Colon (tissue), 2 donors: ENCODE results near the gene F2RL1.
"Not testable (repeated sequence)": the region's sequence is repeated elsewhere in the genome, so short reads cannot be mapped to it uniquely, and the experiment has no call there.

Source experiments
- FAIRE-seq: peaks from 2 replicates; lab custom pipeline; 2012; peaks lifted over from hg19 to GRCh38; lab: Jason Lieb, UNC
- donor health status: control.
- donor health status: control.

Gene F2RL1

DNA sequence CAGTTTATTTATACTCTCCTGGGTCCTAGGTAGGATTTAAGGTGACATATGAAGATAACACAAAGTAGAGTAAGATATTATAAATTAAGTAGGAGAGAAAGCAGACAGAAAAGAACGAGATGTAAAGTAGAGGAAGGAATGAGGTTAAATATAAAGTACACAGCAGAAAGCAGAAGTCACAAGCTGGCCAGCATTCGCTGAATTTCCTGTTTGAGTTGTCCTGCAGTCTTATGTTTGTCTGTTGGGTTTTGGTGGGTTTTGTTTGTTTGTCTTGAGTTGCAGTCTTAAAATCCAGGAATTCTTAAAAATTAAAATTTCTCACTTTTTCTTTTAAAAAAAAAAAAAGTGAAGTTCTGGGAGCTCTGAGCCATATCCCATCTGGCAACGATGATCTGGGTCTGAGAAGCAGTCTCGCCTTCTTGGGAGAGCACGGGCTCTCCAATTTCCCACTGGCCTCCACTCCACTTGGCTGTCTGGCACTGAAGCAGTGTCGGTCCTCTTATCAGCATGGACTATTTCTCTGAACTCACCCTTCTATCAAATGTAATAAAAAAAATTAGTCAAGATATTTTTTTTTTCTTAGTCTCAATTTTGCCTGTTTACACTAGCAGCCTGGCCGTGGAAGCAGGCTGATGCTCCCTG lies 33.0 kb downstream of the F2RL1 start:
- no peak for FAIRE-seq

DNA sequence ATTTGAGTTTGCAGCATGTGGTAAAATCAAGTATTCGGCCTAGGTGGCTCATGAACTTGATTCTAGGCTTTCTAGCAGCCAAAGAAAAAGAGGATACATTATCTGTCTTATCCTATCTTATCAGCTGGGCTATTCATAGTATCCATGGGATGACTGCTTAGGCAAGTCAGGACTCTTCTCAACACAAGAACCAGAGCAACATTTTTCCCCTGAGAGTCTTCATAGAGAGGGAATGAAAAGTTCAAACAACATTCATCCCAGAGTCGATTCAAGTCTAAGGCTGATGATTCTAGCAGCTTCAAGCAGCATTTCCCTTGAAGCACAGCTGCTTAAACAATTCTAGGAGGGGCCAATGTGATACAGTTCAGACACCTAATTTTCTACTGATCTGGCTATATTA lies 33.9 kb downstream of the F2RL1 start:
- FAIRE-seq = no peak

DNA sequence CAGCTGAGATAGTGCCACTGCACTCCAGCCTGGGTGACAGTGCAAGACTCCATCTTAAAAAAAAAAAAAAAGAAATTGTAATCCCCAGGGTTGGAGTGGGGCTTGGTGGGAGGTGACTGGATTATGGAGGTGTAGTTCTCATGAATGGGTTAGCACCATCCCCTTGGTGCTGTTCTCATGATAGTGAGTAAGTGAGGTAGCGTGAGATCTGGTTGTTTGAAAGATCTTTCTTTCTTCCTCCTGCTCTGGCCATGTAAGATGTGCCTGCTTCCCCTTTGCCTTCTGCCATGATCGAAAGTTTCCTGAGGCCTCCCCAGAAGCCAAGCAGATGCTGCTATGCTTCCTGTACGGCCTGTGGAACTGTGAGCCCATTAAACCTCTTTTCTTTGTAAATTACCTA lies 34.9 kb downstream of the F2RL1 start:
- not testable (repeated sequence) for FAIRE-seq

DNA sequence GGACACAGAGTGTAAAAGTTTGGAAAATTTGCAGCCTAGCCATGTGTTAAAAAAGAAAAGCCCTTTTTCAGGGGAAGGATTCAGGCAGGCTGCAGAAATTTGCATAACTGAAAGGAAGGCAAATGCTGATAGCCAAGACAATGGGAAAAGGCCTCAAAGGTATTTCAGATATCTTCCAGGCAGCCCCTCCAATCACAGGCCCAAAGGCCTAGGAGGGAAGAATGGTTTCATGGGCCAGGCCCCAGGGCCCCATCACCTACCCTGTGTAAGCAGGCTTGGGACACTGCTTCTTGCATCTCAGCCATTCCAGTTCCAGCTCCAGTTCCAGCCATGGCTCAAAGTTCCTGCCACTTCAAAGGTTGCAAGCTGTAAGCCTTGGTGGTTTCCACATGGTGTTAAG lies 35.8 kb downstream of the F2RL1 start:
- FAIRE-seq = no peak

DNA sequence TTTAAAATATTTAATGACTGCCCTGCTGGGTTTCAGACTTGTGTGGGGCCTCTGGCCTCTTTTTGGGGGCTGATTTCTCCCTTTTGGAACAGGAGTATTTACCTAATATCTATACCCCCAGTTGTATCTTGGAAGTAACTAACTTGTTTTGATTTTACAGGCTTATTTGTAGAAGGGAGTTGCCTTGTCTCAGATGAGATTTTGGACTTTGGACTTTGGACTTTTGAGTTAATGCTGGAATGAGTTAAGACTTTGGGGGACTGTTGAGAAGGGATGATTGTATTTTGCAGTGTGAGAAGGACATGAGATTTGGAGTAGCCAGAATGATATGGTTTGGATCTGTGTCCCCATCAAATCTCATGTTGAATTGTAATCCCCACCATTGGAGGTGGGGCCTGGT lies 36.7 kb downstream of the F2RL1 start:
- FAIRE-seq = not testable (repeated sequence)

DNA sequence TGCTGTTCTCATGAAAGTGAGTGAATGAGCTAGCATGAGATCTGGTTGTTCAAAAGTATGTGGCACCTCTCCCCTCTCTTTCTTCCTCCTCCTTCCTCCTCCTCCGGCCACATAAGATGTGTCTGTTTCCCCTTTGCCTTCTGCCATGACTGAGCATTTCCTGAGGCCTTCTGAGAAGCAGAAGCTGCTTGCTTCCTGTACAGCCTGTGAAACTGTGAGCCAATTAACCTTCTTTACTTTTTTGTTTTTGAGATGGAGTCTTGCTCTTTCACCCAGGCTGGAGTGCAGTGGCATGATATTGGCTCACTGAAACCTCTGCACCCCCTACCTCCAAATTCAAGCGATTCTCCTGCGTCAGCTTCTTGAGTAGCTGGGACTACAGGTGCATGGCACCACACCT lies 37.1 kb downstream of the F2RL1 start:
- no peak for FAIRE-seq

DNA sequence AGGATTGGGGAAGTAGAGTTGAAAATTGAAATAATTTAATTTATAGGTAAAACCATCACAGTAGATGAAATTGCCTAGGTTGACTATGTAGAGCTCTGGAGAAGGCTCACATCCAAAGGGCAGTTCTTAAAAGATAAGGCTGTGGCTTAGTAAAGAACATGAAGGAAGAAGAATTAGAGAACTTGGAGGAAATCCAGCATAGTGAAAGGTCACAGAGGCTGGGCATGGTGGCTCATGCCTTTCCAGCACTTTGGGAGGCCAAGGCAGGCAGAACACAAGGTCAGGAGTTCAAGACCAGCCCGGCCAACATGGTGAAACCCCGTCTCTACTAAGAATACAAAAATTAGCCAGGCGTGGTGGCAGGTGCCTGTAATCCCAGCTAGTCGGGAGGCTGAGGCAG lies 38.0 kb downstream of the F2RL1 start:
- not testable (repeated sequence) for FAIRE-seq

DNA sequence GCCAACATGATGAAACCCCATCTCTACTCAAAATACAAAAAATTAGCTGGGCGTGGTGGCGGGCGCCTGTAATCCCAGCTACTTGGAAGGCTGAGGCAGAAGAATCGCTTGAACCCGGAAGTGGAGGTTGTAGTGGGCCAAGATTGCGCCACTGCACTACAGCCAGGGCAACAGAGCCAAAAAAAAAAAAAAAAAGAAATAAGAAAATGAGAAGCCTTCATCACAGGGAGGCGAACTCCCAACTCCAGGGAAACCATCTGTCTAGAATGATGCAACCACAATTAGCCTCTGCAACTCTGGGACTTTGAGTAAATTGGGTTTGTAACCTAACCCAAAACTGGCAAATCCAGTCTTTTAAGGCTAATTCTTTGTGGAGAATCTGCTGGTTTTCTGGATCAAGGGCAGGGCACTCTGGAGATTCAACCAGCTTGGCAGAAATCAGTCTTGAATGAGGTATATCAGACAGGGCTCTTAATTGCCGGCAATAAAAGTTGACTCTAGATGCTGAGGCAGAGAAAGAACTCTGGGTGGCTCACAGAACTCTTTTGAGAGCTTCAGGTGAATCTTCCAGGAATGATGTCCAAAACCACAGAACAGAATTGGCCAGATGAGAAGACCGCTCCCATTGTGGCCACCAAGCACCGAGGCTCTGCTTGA lies 40.9 kb downstream of the F2RL1 start:
- no peak for FAIRE-seq

DNA sequence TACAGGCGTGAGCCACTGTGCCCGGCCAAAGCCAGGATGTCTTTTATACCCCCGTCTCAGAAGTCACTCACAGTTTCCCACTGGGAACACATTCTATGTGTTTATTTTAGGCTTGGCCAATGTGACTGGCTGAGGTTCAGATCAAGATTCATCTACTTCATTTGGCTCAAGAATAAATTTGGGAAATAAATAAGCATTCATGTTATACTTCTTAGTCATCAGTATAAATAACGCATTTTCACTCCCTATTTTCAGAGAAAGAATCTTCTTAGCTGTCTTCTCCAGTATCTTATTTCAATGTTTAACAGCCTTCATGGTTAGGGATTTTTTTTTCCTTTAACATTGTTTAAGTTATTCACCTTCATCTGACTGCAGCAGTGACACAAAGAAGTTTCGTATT lies 42.8 kb downstream of the F2RL1 start:
- FAIRE-seq = no peak

DNA sequence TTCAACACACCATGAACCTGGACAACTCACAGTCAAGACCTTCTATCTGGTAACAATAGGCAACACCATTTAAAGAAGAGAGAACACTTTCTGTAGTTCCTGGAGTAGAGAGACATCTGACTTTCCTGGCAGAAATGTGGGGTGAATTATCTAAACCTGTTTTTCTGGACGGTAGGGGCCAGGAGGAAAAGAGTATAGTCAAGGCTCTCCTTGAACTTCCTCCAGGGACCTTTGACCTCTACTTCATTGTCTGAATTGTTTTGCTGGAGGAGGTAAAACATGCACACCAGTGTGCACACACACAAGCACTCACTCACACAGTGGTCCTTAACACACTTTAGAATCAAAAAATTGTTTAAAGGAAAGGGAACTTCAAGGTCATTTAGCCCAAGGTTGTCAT lies 44.2 kb downstream of the F2RL1 start:
- FAIRE-seq = no peak

DNA sequence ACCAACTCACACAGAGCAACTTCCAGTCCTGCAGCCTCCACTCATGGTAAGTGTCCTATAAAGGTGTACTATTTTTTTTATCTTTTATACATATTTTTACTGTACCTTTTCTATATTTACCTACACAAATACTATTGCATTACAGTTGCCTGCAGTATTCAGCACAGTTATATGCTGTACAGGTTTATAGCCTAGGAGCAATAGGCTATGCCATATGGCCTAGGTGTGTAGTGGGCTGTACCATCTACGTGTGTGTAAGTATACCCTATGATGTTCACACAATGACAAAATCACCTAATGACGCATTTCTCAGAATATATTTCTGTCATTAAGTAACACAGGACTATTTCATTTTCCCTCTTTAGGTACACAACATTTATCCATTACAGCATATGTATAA lies 47.7 kb downstream of the F2RL1 start:
- no peak for FAIRE-seq

DNA sequence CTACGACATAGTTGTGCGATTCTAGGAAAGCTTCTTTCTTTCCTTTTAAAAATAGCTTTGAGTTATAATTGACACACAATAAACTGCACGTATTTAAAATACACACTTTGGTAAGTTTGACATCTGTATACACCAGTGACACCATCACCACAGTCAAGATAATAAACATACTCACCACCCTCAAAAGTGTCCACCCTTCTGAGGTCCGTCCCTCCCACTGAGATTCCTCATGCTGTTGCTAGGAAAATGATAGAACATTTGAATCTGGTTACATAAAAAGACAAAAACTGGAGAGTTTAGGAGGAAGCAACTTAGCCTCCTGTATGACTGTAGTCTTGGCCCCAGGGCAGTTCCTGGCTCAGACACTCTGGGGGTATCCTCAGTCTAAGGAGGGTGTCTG lies 48.2 kb downstream of the F2RL1 start:
- no peak for FAIRE-seq

DNA sequence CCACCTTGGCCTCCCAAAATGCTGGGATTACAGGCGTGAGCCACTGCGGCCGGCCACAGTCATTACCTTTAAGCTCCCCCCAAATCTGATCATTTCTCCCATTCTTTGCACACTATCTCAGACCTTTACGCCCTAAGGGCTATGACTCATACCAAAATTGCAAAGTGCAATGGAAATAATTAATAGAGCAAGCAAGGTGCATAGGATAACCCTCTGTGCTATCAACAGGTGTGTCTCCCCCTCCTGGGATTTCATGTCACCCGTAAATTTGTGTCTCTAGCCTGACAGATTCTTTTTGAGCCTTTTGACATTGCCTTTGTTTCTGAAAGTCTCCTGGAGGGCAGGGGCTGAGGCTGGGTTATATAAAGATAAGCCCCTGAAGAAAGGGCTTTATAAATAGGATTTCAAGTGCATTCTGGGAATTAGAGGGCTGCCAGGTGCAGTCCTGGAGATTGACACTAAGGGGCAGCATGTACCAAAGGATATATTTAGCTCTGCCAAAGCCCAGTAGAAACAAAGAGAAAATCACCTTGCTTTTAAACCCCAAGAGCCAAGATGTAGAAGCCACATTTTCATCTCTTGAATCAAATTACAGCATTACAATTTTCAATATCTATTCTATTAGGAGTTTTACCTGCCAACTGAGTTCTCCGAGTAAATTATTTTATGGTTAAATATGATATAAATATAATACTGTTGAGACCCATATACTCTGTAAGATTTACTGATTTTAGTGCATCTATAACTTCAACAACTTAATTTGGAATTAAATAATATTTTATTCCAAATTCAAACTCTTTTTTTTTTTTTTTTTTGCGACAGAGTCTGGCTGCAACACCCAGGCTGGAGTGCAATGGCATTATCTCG lies 49.2 kb downstream of the F2RL1 start:
- FAIRE-seq = no peak

DNA sequence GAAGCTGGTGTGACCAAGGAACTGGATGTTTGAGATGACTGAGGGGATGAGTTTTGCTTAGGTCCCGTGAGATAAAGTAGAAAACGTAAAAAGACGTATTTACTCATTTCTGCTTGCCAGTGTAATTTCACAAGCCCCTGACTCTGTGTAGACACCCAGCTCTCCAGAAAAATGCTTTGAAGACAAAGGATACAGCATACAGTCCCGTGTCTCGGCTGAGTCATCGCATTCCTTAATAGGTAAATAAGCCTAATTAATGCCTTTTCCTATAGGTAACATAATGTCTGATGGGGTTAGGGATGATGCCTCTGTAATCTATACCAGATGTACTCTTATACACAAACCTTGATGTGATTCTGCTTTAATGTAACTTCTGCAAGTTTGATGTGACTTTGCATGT lies 51.2 kb downstream of the F2RL1 start:
- no peak for FAIRE-seq

DNA sequence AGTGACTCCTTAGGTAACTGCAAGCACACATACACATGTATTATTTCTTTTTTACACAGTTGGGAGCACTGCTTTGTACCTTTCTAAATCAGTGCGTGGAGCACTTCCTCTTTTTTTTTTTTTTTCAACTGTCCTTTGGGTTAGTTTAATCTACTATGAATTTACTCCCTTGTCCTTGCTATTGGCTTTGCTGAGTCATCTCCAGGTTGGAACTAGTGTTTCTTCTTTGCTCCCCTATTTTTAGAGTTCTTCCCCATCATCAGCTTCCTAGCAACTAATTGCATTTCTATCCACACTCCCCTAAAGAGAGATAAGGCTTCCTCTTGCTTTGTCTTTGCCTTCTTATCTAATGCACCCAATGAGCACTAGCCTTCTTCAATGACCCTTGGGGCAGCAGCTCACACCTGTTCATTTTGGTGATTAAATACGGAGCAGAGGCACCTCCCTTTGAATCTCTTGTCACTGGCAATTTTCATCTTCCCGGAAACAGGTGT lies 55.3 kb downstream of the F2RL1 start:
- FAIRE-seq = no peak
